ENCODE data around the gene DAP. TPM values are rescaled to one million over a fixed set of nuclear protein-coding genes. Genes with fewer than 3 reads are reported as not detected.

DAP gene
- total RNA-seq, 1 donor from 2014 or later: 22.9 TPM

GRCh38 chr5:10636363-10637142, 124.5 kb downstream of the DAP start:
- intact Hi-C loops (cut with micrococcal nuclease): no loop called here
- no peak for TF ChIP-seq CTCF (IDR thresholded peaks at IDR 0.05; ENCODE audit: borderline replicate concordance)
- Histone ChIP-seq H3K9me3 (replicated peaks) (no peaks in the 10 kb centered on the region), H3K27me3 (ENCODE audit: low read depth) (no peaks in the 10 kb centered on the region), H3K4me1 (peaks cover 12% of the 10 kb centered on the region), H3K4me3 (no peak overlapping the region), H3K36me3 (peaks cover 4% of the 10 kb centered on the region), H3K27ac (replicated peaks) (no peak overlapping the region)
- DNase-seq: no peak

- H3K27ac ChIP-seq (replicated peaks): no peak overlapping the region
- intact Hi-C loops (cut with micrococcal nuclease): no loop called here
- peaks cover 4% of the 10 kb centered on the region for H3K36me3 ChIP-seq
- peaks cover 12% of the 10 kb centered on the region for H3K4me1 ChIP-seq
- no peaks in the 10 kb centered on the region for H3K27me3 ChIP-seq (ENCODE audit: low read depth)
- H3K4me3 ChIP-seq: no peak overlapping the region
- TF ChIP-seq CTCF (IDR thresholded peaks at IDR 0.05; ENCODE audit: borderline replicate concordance): no peak
- no peaks in the 10 kb centered on the region for H3K9me3 ChIP-seq (replicated peaks)
- no peak for DNase-seq
Measured at GRCh38 chr5:10635867-10636350, 125.1 kb downstream of the DAP start.

DNA sequence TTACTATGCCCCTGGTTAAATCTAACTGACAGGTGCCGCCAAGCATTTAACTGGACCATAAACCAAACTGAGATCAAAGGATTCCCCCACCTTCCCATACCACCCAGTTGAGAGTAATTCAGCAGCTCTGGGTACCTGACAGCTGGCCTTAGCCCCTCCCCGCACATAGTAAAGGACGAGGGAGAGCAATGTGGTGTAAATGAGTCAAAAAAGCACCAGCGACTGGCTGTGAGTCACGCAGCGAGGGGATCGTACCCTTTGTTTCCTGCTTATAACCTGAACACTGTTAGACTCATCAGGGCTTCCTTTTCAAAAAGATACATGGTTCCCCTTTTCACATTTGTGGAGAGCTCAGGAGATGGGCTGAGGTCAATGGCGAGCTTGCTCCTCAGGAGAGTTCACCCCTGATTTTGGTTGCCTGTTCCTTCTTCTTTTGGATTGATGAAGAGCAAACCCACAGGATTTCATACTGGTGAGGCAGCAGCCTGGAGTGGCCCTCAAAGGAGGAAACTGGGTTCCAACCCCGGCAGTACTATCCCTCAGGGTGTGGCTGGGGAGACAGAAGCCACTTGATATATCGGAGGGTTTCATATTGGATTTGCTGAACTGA, 125.7 kb downstream of the DAP start:
- H3K4me1 ChIP-seq: peaks cover 12% of the 10 kb centered on the region
- no peak overlapping the region for H3K4me3 ChIP-seq
- H3K27me3 ChIP-seq (ENCODE audit: low read depth): no peaks in the 10 kb centered on the region
- no peak overlapping the region for H3K27ac ChIP-seq (replicated peaks)
- no peak for TF ChIP-seq CTCF (IDR thresholded peaks at IDR 0.05; ENCODE audit: borderline replicate concordance)
- no peaks in the 10 kb centered on the region for H3K9me3 ChIP-seq (replicated peaks)
- DNase-seq: no peak
- peaks cover 4% of the 10 kb centered on the region for H3K36me3 ChIP-seq
- intact Hi-C loops (cut with micrococcal nuclease): no loop called here

DNA sequence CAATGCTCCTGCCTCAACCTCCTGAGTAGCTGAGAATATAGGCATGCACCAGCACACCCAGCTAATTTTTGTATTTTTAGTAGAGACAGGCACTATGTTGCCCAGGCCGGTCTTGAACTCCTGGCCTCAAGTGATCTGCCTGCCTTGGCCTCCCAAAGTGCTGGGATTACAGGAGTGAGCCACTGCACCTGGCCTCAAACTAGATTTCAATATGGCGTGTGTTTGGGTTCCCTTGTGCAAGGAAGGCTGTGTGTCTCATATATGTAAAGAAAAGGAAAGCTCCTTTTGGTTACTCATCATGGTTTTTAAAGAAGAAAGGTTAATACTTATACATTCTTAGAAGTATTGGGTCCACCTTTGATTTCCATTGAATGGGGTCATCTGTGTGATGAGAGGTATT, 126.5 kb downstream of the DAP start:
- no peak for DNase-seq
- Histone ChIP-seq H3K27ac (replicated peaks) (no peak overlapping the region), H3K27me3 (ENCODE audit: low read depth) (no peaks in the 10 kb centered on the region), H3K9me3 (replicated peaks) (no peaks in the 10 kb centered on the region), H3K4me1 (peaks cover 12% of the 10 kb centered on the region), H3K4me3 (no peak overlapping the region), H3K36me3 (peaks cover 4% of the 10 kb centered on the region)
- intact Hi-C loops (cut with micrococcal nuclease): no loop called here
- no peak for TF ChIP-seq CTCF (IDR thresholded peaks at IDR 0.05; ENCODE audit: borderline replicate concordance)

- H3K27ac ChIP-seq (replicated peaks): no peak overlapping the region
- no peaks in the 10 kb centered on the region for H3K27me3 ChIP-seq (ENCODE audit: low read depth)
- H3K4me1 ChIP-seq: peaks cover 12% of the 10 kb centered on the region
- no peak for DNase-seq
- no peak for TF ChIP-seq CTCF (IDR thresholded peaks at IDR 0.05; ENCODE audit: borderline replicate concordance)
- intact Hi-C loops (cut with micrococcal nuclease): no loop called here
- H3K9me3 ChIP-seq (replicated peaks): no peaks in the 10 kb centered on the region
- no peak overlapping the region for H3K4me3 ChIP-seq
- peaks cover 4% of the 10 kb centered on the region for H3K36me3 ChIP-seq
Measured at GRCh38 chr5:10634050-10634449, 127.0 kb downstream of the DAP start.

All from left ventricle myocardium inferior (tissue), 1 donor.